A673 (cell line): Measurements from ENCODE around the gene RGS6.

Experiments
- EZH2 ChIP-seq: fragments of 200-600 bp; sonication (generic); IDR thresholded peaks from 2 replicates; pipeline ENCODE4 v1.6.1; 2017; ENCODE audit warnings: borderline replicate concordance, low read depth, mild to moderate bottlenecking, mixed read lengths, antibody characterized with exemption, low read length; ENCODE audit not compliant: poor library complexity, severe bottlenecking
- TF ChIP-seq, protein P1 (sequence below): fragments of 300-800, 200-600 bp; sonication (generic); conservative IDR thresholded peaks from 2 replicates; pipeline ENCODE4 v1.5.1; 2017; ENCODE audit warnings: low read depth, mild to moderate bottlenecking, antibody characterized with exemption, low read length, moderate library complexity, mixed read lengths

DNA sequence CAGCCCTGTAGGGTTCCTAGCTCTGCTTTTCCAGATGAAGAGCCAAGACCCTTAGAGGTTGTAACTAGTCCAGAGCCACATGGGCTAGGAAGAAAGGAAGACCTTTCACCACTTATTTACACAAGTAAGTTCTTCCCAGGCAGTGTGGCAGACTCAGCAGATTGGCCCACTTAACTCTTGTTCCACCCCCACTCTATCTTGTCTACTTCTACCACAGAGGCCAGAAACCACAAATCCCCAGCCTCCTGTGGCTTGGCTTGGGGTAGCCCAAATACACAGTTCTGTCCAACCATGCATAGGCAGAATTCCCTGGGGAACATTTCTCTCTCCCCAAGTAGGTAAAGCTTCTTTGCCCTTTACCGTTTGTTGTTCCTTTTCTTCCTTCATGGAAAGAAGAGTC lies 383.5 kb downstream of the RGS6 start:
- TF ChIP-seq, protein P1, sequence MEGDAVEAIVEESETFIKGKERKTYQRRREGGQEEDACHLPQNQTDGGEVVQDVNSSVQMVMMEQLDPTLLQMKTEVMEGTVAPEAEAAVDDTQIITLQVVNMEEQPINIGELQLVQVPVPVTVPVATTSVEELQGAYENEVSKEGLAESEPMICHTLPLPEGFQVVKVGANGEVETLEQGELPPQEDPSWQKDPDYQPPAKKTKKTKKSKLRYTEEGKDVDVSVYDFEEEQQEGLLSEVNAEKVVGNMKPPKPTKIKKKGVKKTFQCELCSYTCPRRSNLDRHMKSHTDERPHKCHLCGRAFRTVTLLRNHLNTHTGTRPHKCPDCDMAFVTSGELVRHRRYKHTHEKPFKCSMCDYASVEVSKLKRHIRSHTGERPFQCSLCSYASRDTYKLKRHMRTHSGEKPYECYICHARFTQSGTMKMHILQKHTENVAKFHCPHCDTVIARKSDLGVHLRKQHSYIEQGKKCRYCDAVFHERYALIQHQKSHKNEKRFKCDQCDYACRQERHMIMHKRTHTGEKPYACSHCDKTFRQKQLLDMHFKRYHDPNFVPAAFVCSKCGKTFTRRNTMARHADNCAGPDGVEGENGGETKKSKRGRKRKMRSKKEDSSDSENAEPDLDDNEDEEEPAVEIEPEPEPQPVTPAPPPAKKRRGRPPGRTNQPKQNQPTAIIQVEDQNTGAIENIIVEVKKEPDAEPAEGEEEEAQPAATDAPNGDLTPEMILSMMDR: no peak
- no peak for TF ChIP-seq EZH2
